NCI-H2227 treated with DMSO at 0.1 percent for 48 hours (cell line): ENCODE measurements around the gene RNF150.
"Not testable (repeated sequence)": the region's sequence is repeated elsewhere in the genome, so short reads cannot be mapped to it uniquely, and the experiment has no call there.

Source experiments
- DNase-seq: peaks from one replicate; lab custom pipeline; 2025; lab: John Stamatoyannopoulos, UW

RNF150 gene

GRCh38 chr4:140816806-140817510 lies 316.3 kb downstream of the RNF150 start:
- no peak for DNase-seq

GRCh38 chr4:140813804-140814203 lies 319.5 kb downstream of the RNF150 start:
- no peak for DNase-seq

- DNase-seq: no peak
These were observed 320.4 kb downstream of the RNF150 start for GRCh38 chr4:140812916-140813315.

GRCh38 chr4:140811429-140811828 lies 321.8 kb downstream of the RNF150 start:
- no peak for DNase-seq

GRCh38 chr4:140810591-140811169 lies 322.6 kb downstream of the RNF150 start:
- not testable (repeated sequence) for DNase-seq
